HCT116 (cell line): ENCODE measurements around the gene TBC1D30. TPM values are rescaled to one million over a fixed set of nuclear protein-coding genes. Genes with fewer than 3 reads are reported as not detected.
"Not testable (repeated sequence)": the region's sequence is repeated elsewhere in the genome, so short reads cannot be mapped to it uniquely, and the experiment has no call there.

Experiments
- ATAC-seq: fragments of 200-7000 bp; cut with Tn5 transposase; 2 replicates; pipeline ENCODE4 v1.9.1; 2020; ENCODE audit warnings: mild to moderate bottlenecking, moderate library complexity
- BruUV-seq: library from RNA; stranded (reverse); fragments of 400-500 nt; replicated peaks from 2 replicates; lab custom pipeline; 2021; lab: Mats Ljungman, UMichigan
- CTCF ChIA-PET: fragments of 300-600 bp; sonication (Branson Sonifier 250); formaldehyde crosslinking; loops from one replicate; lab custom pipeline; 2021; ENCODE audit warnings: antibody characterized with exemption; lab: Charles Lee
- POLR2A ChIA-PET: fragments of 300-600, 350-600 bp; sonication (Branson Sonifier 250); formaldehyde crosslinking; loops from one replicate; lab custom pipeline; 2021; ENCODE audit warnings: antibody characterized with exemption; lab: Charles Lee
- RAD21 ChIA-PET, 2 experiments: fragments of 300-600 bp; sonication (Branson Sonifier 250); formaldehyde crosslinking; loops; one replicate each; lab custom pipeline; 2023; ENCODE audit warnings: low total read pairs in 2 of 2; ENCODE audit not compliant: uncharacterized antibody in 2 of 2, unreplicated experiment in 2 of 2, low non-redundant PET in 1 of 2; lab: Charles Lee
- DNase-seq: peaks from one replicate; pipeline ENCODE4 v3.0.0-alpha.2; 2010; ENCODE audit warnings: low read depth, low spot score
- H2AFZ ChIP-seq: fragments of 200-600 bp; shearing (Covaris generic), sonication (generic); 2 replicates; pipeline ENCODE4 v1.6.1; 2017; ENCODE audit warnings: low read depth, mixed run types, mixed read lengths, antibody characterized with exemption, low read length; ENCODE audit not compliant: poor library complexity, severe bottlenecking
- H3K27ac ChIP-seq: 2 replicates; pipeline ENCODE4 v1.5.1; 2012; ENCODE audit warnings: low read depth, low read length
- H3K27me3 ChIP-seq: fragments of 200-600 bp; sonication (generic); 2 replicates; pipeline ENCODE4 v1.6.1; 2016; ENCODE audit warnings: mixed run types, low read length, mixed read lengths; ENCODE audit not compliant: insufficient read depth
- H3K36me3 ChIP-seq, 2 experiments: fragments of 200-500 bp in 1 of 2; fragments of 200-600 bp in 1 of 2; sonication (Bioruptor generic) in 1 of 2; sonication (generic) in 1 of 2; 2 replicates each; pipeline versions ENCODE4 v1.5.1 to v1.6.1; 2014 to 2016; ENCODE audit warnings: low read length in 2 of 2, inconsistent platforms in 1 of 2, mixed read lengths in 1 of 2, mixed run types in 1 of 2; ENCODE audit not compliant: insufficient read depth in 2 of 2, control insufficient read depth in 1 of 2
- H3K4me1 ChIP-seq, 2 experiments: fragments of 200-600 bp in 1 of 2; sonication (generic) in 1 of 2; 2 replicates each; pipeline versions ENCODE4 v1.5.1 to v1.6.1; 2012 to 2017; ENCODE audit warnings: low read length in 2 of 2, inconsistent platforms in 1 of 2, mild to moderate bottlenecking in 1 of 2, mixed read lengths in 1 of 2, mixed run types in 1 of 2, moderate library complexity in 1 of 2; ENCODE audit not compliant: insufficient read depth in 2 of 2, control insufficient read depth in 1 of 2
- H3K4me2 ChIP-seq: fragments of 200-600 bp; sonication (generic); 2 replicates; pipeline ENCODE4 v1.6.1; 2017; ENCODE audit warnings: mixed run types, low read length, mixed read lengths
- H3K4me3 ChIP-seq, 2 experiments: fragments of 200-600 bp in 1 of 2; sonication (generic) in 1 of 2; replicated peaks in 1 of 2; 2 replicates each; pipeline ENCODE4 v1.5.1; 2011 to 2016; ENCODE audit warnings: low read length in 2 of 2, control low read depth in 1 of 2, low read depth in 1 of 2, mild to moderate bottlenecking in 1 of 2, mixed read lengths in 1 of 2, mixed run types in 1 of 2
- H3K79me2 ChIP-seq: fragments of 200-600 bp; sonication (generic); 2 replicates; pipeline ENCODE4 v1.6.1; 2017; ENCODE audit warnings: mild to moderate bottlenecking, mixed run types, low read length, moderate library complexity, mixed read lengths; ENCODE audit not compliant: insufficient read depth
- H3K9ac ChIP-seq: fragments of 200-600 bp; sonication (generic); 2 replicates; pipeline ENCODE4 v1.6.1; 2016; ENCODE audit warnings: low read length, mixed read lengths
- H3K9me2 ChIP-seq: fragments of 200-600 bp; sonication (generic), shearing (Covaris generic); 2 replicates; pipeline ENCODE4 v1.6.1; 2017; ENCODE audit warnings: mixed run types, mild to moderate bottlenecking, moderate library complexity; ENCODE audit not compliant: insufficient read depth
- H3K9me3 ChIP-seq, 2 experiments: fragments of 200-500 bp in 1 of 2; fragments of 200-600 bp in 1 of 2; sonication (Bioruptor generic) in 1 of 2; sonication (generic) in 1 of 2; 2 replicates each; pipeline ENCODE4 v1.6.1; 2014 to 2017; ENCODE audit warnings: low read length in 2 of 2, mixed read lengths in 2 of 2, inconsistent platforms in 1 of 2, low read depth in 1 of 2, mild to moderate bottlenecking in 1 of 2, mixed run types in 1 of 2, moderate library complexity in 1 of 2; ENCODE audit not compliant: control insufficient read depth in 1 of 2, insufficient read depth in 1 of 2
- H4K20me1 ChIP-seq: fragments of 200-600 bp; sonication (generic), shearing (Covaris generic); 2 replicates; pipeline ENCODE4 v1.6.1; 2017; ENCODE audit warnings: mixed run types, mild to moderate bottlenecking, moderate library complexity; ENCODE audit not compliant: insufficient read depth
- CBX3 ChIP-seq: IDR thresholded peaks from 2 replicates; pipeline ENCODE4 v1.6.1; 2012; ENCODE audit warnings: low read depth
- CEBPB ChIP-seq: IDR thresholded peaks from 2 replicates; pipeline ENCODE4 v1.6.1; 2012; ENCODE audit warnings: low read depth
- EGR1 ChIP-seq: IDR thresholded peaks from 2 replicates; pipeline ENCODE4 v1.6.1; 2012; ENCODE audit warnings: low read depth
- ELF1 ChIP-seq: IDR thresholded peaks from 2 replicates; pipeline ENCODE4 v1.6.1; 2012; ENCODE audit warnings: low read depth, borderline replicate concordance
- EZH2 ChIP-seq: fragments of 200-600 bp; sonication (generic); IDR thresholded peaks from 2 replicates; pipeline ENCODE4 v1.6.1; 2017; ENCODE audit warnings: antibody characterized with exemption, mixed run types
- FOSL1 ChIP-seq: IDR thresholded peaks from 2 replicates; pipeline ENCODE4 v1.6.1; 2012; ENCODE audit warnings: low read depth
- JUND ChIP-seq: IDR thresholded peaks from 2 replicates; pipeline ENCODE4 v1.6.1; 2012
- SIN3A ChIP-seq: IDR thresholded peaks from 2 replicates; pipeline ENCODE4 v1.6.1; 2012; ENCODE audit warnings: low read depth
- SP1 ChIP-seq: IDR thresholded peaks from 2 replicates; pipeline ENCODE4 v1.6.1; 2012; ENCODE audit warnings: low read depth
- TCF7L2 ChIP-seq: IDR thresholded peaks from 2 replicates; pipeline ENCODE4 v1.7.0; 2011; ENCODE audit warnings: borderline replicate concordance, inconsistent platforms; ENCODE audit not compliant: insufficient read depth, insufficient read length; ENCODE audit errors: extremely low read depth
- YY1 ChIP-seq: IDR thresholded peaks from 2 replicates; pipeline ENCODE4 v1.6.1; 2011; ENCODE audit warnings: low read length, low read depth, moderate library complexity, mild to moderate bottlenecking; ENCODE audit not compliant: insufficient replicate concordance; ENCODE audit errors: extremely low read depth
- ZFX ChIP-seq: fragments of 450-650 bp; IDR thresholded peaks from 2 replicates; pipeline ENCODE4 v1.6.1; 2017
- intact Hi-C: fragments of 100-400 bp; cut with micrococcal nuclease; formaldehyde crosslinking; loops from 2 replicates; pipeline ENCODE4 v1.10.0; 2022
- total RNA-seq: library from RNA; stranded (reverse); gene quantifications from one replicate; pipeline ENCODE4 v1.2.1, GENCODE V29; 2021; ENCODE audit not compliant: unreplicated experiment
- TF ChIP-seq, protein P1 (sequence below): IDR thresholded peaks from 2 replicates; pipeline ENCODE4 v1.6.1; 2012
- TF ChIP-seq, protein P2 (sequence below), 3 experiments: fragments of 200-600 bp in 1 of 3; sonication (generic) in 1 of 3; IDR thresholded peaks in 2 of 3; conservative IDR thresholded peaks in 1 of 3; 2 replicates each; pipeline ENCODE4 v1.5.1; 2012 to 2017; ENCODE audit warnings: low read depth in 2 of 3, low read length in 2 of 3, antibody characterized with exemption in 1 of 3, borderline replicate concordance in 1 of 3, control low read depth in 1 of 3, mild to moderate bottlenecking in 1 of 3, mixed read lengths in 1 of 3, mixed run types in 1 of 3, moderate library complexity in 1 of 3; ENCODE audit not compliant: insufficient read depth in 1 of 3

Gene TBC1D30
- total RNA-seq, 1 experiment from 2014 or later: 24.1 TPM

DNA sequence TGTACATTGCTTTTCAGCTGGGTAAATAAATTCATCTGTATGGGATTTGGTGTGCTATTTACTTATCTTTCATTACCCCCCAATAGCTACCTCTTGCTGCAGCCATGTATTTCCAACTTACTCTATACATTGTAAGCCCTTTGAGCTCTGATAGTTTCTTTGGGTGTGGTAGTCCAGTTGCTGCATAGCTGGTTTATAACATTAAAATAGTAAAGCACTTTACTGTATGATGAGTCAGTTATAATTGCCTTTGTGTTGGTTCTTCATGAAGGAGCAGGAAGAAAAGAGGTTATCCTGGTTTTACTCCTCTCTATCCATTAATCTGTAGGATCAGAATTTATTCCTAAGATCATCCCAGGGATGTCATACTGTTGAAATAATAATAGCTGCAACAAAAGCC, 15.7 kb downstream of the TBC1D30 start (continued):
- no peak for TF ChIP-seq CEBPB
- TF ChIP-seq YY1: no peak
- TF ChIP-seq, protein P1, sequence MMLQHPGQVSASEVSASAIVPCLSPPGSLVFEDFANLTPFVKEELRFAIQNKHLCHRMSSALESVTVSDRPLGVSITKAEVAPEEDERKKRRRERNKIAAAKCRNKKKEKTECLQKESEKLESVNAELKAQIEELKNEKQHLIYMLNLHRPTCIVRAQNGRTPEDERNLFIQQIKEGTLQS: no peak
- no peak for TF ChIP-seq CBX3
- no peak for TF ChIP-seq SP1
- no peak for TF ChIP-seq ZFX
- no peak for TF ChIP-seq EZH2

DNA sequence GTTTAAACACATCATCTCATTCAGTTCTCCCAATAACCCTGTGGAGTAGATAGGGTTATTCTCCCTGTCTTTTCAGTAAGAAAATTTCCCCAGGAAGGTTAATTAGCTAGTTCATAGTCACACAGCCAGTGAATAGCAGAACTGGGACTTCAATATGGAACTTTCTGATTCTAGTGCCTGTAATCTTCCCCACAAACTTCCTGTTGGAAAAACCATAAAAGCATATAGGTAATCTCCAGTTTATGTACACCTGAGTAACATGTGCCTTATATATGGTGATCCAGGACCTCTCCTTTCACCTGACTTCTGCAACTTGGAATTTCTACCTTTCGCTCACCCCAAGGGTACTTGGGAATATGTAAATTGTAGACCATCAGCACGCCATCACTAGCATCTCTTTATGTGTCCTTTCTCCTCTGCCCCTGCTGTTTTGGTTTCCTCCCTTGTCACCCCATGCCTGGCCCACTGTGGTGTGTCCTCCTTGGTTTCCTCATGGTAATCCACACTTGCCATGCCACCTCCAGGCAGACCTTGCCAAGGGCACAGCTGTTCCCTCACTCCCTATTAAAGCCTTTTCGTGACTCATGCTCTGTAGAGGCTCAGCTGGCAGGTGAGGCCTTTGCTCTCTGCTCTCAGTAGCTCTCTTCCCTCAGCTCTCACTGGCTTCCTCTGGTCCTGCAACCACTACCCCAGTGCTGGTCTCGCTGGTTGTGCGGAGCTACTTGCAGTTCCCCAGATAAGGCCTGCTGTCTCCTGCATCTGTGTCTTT, 16.7 kb downstream of the TBC1D30 start:
- Histone ChIP-seq H3K27me3 (no peaks in the 10 kb centered on the region), H3K9me2 (no peaks in the 10 kb centered on the region), H4K20me1 (no peaks in the 10 kb centered on the region), H2AFZ (no peak overlapping the region), H3K79me2 (no peaks in the 10 kb centered on the region), H3K4me1 (no peaks in the 10 kb centered on the region), H3K4me3 (no peak overlapping the region), H3K4me2 (no peak overlapping the region), H3K27ac (no peak overlapping the region), H3K36me3 (peaks cover 8 to 23% of the 10 kb centered on the region in 2 experiments; a peak in 3 of 4 replicates), H3K9ac (no peak overlapping the region), H3K9me3 (no peaks in the 10 kb centered on the region)
- ATAC-seq: no peak
- ChIA-PET RAD21 (no interaction called here), CTCF (no interaction called here), POLR2A (no interaction called here)
- intact Hi-C loops: no loop called here
- no peak for DNase-seq
- TF ChIP-seq FOSL1 (no peak), EGR1 (no peak), JUND (no peak), CBX3 (no peak), TCF7L2 (no peak), SIN3A (no peak), ELF1 (no peak)
- TF ChIP-seq, protein P1: no peak
- TF ChIP-seq, protein P2, sequence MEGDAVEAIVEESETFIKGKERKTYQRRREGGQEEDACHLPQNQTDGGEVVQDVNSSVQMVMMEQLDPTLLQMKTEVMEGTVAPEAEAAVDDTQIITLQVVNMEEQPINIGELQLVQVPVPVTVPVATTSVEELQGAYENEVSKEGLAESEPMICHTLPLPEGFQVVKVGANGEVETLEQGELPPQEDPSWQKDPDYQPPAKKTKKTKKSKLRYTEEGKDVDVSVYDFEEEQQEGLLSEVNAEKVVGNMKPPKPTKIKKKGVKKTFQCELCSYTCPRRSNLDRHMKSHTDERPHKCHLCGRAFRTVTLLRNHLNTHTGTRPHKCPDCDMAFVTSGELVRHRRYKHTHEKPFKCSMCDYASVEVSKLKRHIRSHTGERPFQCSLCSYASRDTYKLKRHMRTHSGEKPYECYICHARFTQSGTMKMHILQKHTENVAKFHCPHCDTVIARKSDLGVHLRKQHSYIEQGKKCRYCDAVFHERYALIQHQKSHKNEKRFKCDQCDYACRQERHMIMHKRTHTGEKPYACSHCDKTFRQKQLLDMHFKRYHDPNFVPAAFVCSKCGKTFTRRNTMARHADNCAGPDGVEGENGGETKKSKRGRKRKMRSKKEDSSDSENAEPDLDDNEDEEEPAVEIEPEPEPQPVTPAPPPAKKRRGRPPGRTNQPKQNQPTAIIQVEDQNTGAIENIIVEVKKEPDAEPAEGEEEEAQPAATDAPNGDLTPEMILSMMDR (IDR thresholded peaks at IDR 0.05 in 2 of 3, conservative IDR thresholded peaks at IDR 0.05 in 1 of 3; ENCODE audit: borderline replicate concordance in 1 of 3, insufficient read depth in 1 of 3, low read depth in 2 of 3, low read length in 2 of 3): no peak
- no TSS peak for BruUV-seq

DNA sequence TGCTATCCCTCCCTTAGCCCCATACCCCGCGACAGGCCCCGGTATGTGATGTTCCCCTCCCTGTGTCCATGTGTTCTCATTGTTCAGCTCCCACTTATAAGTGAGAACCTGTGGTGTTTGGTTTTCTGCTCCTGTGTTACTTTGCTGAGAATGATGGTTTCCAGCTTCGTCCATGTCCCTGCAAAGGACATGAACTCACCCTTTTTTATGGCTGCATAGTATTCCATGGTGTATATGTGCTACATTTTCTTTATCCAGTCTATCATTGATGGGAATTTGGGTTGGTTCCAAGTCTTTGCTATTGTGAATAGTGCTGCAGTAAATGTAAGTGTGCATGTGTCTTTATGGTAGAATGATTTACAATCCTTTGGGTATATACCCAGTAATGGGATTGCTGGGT, 24.0 kb downstream of the TBC1D30 start:
- DNase-seq, H3K79me2 ChIP-seq, RAD21 ChIA-PET, intact Hi-C loops, BruUV-seq, CTCF ChIA-PET, H3K4me2 ChIP-seq, H3K4me3 ChIP-seq, POLR2A ChIA-PET, H3K9ac ChIP-seq, H4K20me1 ChIP-seq, H2AFZ ChIP-seq, H3K9me2 ChIP-seq, H3K4me1 ChIP-seq, H3K27me3 ChIP-seq, H3K36me3 ChIP-seq, ATAC-seq, H3K27ac ChIP-seq, H3K9me3 ChIP-seq: not testable (repeated sequence)
